Measurements from ENCODE around the gene CYFIP1. TPM values are rescaled to one million over a fixed set of nuclear protein-coding genes. Genes with fewer than 3 reads are reported as not detected.

Gene CYFIP1
- total and polyA plus RNA-seq, 4 donors: 27.0 to 136 (median 86.7) TPM

- Histone ChIP-seq H3K27ac (ENCODE audit: low read depth in 1 of 2, low read length in 1 of 2) (no peak overlapping the region), H3K9me3 (ENCODE audit: control insufficient read depth in 4 of 4, insufficient read depth in 3 of 4, low read length in 3 of 4) (no peaks in the 10 kb centered on the region)
- no peak for DNase-seq
Measured at GRCh38 chr15:22912256-22912655, 67.9 kb downstream of the CYFIP1 start.

GRCh38 chr15:22911306-22911705 is 68.9 kb downstream of the CYFIP1 start:
- Histone ChIP-seq H3K4me3 (no peak overlapping the region), H3K9ac (ENCODE audit: insufficient read depth in 1 of 2, low read length in 2 of 2) (no peak overlapping the region), H3K36me3 (ENCODE audit: control insufficient read depth in 4 of 4, insufficient read depth in 4 of 4, low read length in 4 of 4) (peaks cover 19 to 59% (median 38%) of the 10 kb centered on the region in 4 donors), H3K27ac (ENCODE audit: low read depth in 1 of 2, low read length in 1 of 2) (no peak overlapping the region), H3K4me1 (ENCODE audit: control insufficient read depth in 5 of 5, insufficient read depth in 5 of 5, low read length in 5 of 5) (peaks cover 0 to 1% (median 0%) of the 10 kb centered on the region in 5 donors), H3K27me3 (ENCODE audit: control insufficient read depth in 3 of 3, insufficient read depth in 3 of 3, low read length in 2 of 3) (no peaks in the 10 kb centered on the region), H3K9me3 (ENCODE audit: control insufficient read depth in 4 of 4, insufficient read depth in 3 of 4, low read length in 3 of 4) (no peaks in the 10 kb centered on the region)
- WGBS, 2 donors: 90 to 91% methylated on average over 8 of the region's 8 CpGs
- DNase-seq (no peak), ATAC-seq (ENCODE audit: insufficient read depth, low FRiP score) (no peak)
- TF ChIP-seq CTCF (IDR thresholded peaks at IDR 0.05; ENCODE audit: control extremely low read depth, extremely low read depth): no peak

More at GRCh38 chr15:22912256-22912655, 67.9 kb downstream of the CYFIP1 start:
- ATAC-seq (ENCODE audit: insufficient read depth, low FRiP score): no peak
- H3K36me3 ChIP-seq (ENCODE audit: control insufficient read depth in 4 of 4, insufficient read depth in 4 of 4, low read length in 4 of 4): peaks cover 19 to 60% (median 42%) of the 10 kb centered on the region in 4 donors
- 95 to 96% methylated on average over 12 of the region's 12 CpGs for WGBS, 2 donors
- H3K9ac ChIP-seq (ENCODE audit: insufficient read depth in 1 of 2, low read length in 2 of 2): no peak overlapping the region
- no peak overlapping the region for H3K4me3 ChIP-seq
- no peaks in the 10 kb centered on the region for H3K27me3 ChIP-seq (ENCODE audit: control insufficient read depth in 3 of 3, insufficient read depth in 3 of 3, low read length in 2 of 3)
- TF ChIP-seq CTCF (IDR thresholded peaks at IDR 0.05; ENCODE audit: control extremely low read depth, extremely low read depth): no peak
- H3K4me1 ChIP-seq (ENCODE audit: control insufficient read depth in 5 of 5, insufficient read depth in 5 of 5, low read length in 5 of 5): peaks cover 0 to 1% (median 0%) of the 10 kb centered on the region in 5 donors

- H3K4me3 ChIP-seq: no peak overlapping the region
- H3K27ac ChIP-seq (ENCODE audit: low read depth in 1 of 2, low read length in 1 of 2): no peak overlapping the region
- no peaks in the 10 kb centered on the region for H3K9me3 ChIP-seq (ENCODE audit: control insufficient read depth in 4 of 4, insufficient read depth in 3 of 4, low read length in 3 of 4)
- H3K9ac ChIP-seq (ENCODE audit: insufficient read depth in 1 of 2, low read length in 2 of 2): no peak overlapping the region
- WGBS, 2 donors: 91 to 94% methylated on average over 9 of the region's 9 CpGs
- H3K36me3 ChIP-seq (ENCODE audit: control insufficient read depth in 4 of 4, insufficient read depth in 4 of 4, low read length in 4 of 4): peaks cover 19 to 50% (median 32%) of the 10 kb centered on the region in 4 donors
- no peak for TF ChIP-seq CTCF (IDR thresholded peaks at IDR 0.05; ENCODE audit: control extremely low read depth, extremely low read depth)
- peaks cover 0 to 1% (median 0%) of the 10 kb centered on the region in 5 donors for H3K4me1 ChIP-seq (ENCODE audit: control insufficient read depth in 5 of 5, insufficient read depth in 5 of 5, low read length in 5 of 5)
- DNase-seq (no peak), ATAC-seq (ENCODE audit: insufficient read depth, low FRiP score) (no peak)
- H3K27me3 ChIP-seq (ENCODE audit: control insufficient read depth in 3 of 3, insufficient read depth in 3 of 3, low read length in 2 of 3): no peaks in the 10 kb centered on the region
Measured at GRCh38 chr15:22908830-22909229, 71.3 kb downstream of the CYFIP1 start.
